AG20443 (cell line): ENCODE data around the gene MAPRE3.
A peak's percentile ranks its signal among the peaks of the same experiment; 100 is the strongest.

Experiments used
- DNase-seq: peaks from one replicate; pipeline ENCODE4 v3.0.0; 2012; ENCODE audit warnings: low spot score, mixed read lengths

Gene MAPRE3

DNA sequence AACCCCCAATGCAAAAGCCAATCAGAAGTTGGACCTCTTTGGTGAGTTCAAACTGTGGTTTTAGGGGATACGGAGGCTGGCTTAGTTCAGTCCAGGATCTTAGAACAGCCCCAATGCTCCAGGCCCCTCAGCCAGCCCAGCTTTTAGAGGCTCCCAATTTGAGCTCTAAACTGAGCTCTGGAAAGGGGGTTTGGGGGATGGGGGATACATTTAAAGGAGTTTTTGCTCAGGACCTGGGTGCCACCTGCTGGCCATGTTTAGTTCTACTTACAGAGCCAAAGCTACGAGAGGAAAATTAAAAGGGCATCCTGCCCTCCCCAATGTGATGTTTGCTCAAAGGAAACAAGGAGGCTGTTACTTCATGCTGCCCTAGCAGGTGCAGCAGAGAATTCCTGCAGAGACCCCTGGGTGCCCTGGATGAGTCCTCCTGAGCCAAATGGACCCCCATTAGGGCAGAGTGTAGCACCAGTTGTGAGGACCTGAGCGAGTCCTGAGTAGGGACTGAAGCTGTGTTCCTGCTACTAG is 46.4 kb downstream of the MAPRE3 start:
- DNase-seq: peak; percentile 78

DNA sequence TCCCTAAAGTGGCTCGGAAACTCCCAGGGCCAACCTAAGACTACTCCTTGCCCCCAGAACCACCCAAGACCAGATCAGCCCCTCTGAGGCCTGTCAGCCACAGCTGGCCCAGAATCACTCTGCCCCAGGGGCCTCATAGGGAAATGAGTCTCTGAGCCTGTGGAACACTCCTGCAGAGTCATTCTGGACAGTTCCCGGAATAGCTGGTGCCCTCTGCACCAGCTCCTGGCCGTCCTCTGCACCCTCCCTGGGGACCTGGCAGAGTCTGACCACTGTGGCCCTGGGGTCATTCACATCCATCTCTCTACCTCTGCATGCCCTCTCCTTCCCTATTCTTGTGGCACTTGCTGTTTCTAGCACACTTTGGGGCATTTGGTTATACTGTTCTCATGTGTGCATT is 47.7 kb downstream of the MAPRE3 start:
- DNase-seq: no peak

GRCh38 chr2:27019459-27019858 is 49.0 kb downstream of the MAPRE3 start:
- DNase-seq: no peak

GRCh38 chr2:27019931-27020855 is 49.8 kb downstream of the MAPRE3 start:
- no peak for DNase-seq

- DNase-seq: peak; percentile 56
Observed at GRCh38 chr2:27021253-27022049, 51.0 kb downstream of the MAPRE3 start.

GRCh38 chr2:27023740-27024139 is 53.3 kb downstream of the MAPRE3 start:
- DNase-seq: no peak

DNA sequence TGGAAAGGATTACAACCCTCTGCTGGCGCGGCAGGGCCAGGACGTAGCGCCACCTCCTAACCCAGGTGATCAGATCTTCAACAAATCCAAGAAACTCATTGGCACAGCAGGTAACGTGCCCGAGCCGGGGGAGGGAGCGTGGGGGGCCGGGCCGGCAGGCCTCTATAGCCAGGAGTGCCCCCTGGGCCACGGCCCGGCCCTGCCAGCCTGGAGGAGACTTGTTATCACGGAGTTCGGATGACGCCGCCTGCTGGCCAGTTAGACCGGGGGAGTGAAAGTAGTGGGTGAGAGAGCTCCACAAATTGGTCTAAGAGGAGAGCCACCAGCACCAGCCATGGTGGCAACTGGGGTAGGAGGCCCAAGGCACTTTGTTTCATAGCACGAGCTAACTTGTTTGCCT is 53.8 kb downstream of the MAPRE3 start:
- no peak for DNase-seq

GRCh38 chr2:27024812-27025211 is 54.4 kb downstream of the MAPRE3 start:
- no peak for DNase-seq

GRCh38 chr2:27025281-27025800 is 54.9 kb downstream of the MAPRE3 start:
- no peak for DNase-seq

- DNase-seq: no peak
Observed at GRCh38 chr2:27025861-27026851, 55.7 kb downstream of the MAPRE3 start.

GRCh38 chr2:27027211-27027651 is 56.8 kb downstream of the MAPRE3 start:
- no peak for DNase-seq

DNA sequence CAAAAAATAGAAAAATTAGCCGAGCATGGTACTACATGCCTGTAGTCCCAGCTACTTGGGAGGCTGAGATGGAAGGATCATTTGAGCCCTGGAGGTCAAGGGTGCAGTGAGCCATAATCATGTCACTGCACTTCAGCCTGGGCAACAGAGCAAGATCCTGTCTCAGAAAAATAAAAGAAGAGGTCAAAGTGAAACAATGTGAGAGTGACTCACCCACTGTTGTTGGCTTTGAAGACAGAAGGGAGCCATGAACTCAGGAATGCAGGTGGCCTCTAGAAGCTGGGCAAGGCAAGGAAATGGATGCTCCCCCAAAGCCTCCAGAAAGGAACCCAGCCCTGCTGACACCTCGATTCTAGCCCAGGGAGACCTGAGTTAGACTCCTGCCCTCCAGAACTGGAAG is 58.6 kb downstream of the MAPRE3 start:
- no peak for DNase-seq

DNA sequence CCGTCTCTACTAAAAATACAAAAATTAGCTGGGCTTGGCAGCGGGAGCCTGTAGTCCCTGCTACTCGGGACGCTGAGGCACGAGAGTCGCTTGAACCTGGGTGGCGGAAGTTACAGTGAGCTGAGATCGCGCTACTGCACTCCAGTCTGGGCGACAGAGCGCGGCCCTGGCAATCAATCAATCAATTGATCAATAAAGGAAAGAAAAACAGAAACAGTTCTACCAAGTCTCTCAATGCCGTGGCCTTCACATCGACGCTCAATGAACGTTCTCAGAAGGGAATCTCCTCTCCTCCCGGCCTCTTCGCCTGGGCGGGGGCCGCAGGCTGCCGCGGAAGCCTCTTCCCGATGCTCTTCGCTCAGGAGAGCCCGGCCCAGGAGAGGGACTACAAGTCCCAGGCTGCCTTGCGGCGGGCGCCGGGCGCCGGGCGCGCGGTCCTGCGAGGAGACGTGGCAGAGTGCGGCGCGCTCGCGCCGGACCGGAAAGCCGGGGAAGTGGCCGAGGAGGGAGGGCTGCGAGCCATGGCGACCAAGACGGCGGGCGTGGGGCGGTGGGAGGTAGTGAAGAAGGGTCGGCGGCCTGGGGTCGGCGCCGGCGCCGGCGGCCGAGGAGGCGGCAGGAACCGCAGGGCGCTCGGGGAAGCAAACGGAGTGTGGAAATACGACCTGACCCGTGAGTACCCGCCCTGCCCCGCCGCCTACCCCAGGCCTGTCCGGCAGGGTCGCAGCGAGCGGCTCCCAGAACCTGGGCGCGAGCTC is 62.2 kb downstream of the MAPRE3 start, which contains the start of gene TMEM214:
TMEM214 (plus strand) TSS at position 471 of the 758 bp plus-strand sequence; CDS start at position 522, 51 bp downstream.
- peak; percentile 97 for DNase-seq

DNA sequence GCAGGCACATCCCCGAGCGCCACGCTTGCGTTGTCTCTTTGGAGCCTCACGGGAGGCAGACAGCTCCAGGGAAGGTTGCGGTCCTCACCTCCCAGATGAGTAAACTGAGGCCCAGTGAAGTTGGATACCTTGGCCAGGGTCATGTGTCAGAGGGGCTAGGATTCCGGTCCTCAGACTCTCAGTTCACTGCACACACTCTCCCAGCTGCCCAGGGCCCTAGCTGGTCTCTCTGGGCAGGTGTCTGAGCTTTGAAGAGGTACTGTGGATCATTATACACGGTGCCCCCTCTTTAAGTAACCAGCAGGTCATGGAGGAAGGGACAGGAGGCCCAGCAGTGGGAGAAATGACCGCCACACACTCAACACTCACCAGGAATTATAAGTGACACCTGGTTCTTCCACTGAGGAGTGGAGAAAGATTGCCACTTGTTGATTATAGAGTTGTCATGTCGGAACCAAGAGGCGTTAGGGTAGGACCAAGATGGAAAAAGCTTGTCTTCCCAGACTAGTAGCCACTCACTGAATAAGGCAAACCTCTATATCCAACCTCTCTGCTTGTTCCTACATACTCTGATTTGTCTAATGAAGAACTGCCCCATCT is 62.9 kb downstream of the MAPRE3 start:
- no peak for DNase-seq

DNA sequence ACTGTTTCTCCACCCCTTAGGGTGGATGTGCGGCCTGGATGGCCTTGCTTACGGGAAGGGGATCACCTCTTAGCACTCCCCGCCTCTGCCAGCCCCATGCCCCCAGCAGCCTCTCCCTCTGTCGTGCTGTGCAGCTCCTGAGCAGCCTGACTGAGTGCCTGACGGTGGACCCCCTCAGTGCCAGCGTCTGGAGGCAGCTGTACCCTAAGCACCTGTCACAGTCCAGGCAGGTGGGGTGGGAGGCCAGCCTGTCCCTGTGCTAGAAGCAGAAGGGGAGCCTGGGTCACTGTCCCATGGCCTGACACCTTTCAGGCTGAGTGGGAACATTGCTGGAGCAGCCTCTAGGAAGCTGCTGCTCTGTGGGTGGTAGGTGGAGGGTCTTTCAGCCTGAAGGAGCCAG is 67.6 kb downstream of the MAPRE3 start:
- DNase-seq: no peak

DNA sequence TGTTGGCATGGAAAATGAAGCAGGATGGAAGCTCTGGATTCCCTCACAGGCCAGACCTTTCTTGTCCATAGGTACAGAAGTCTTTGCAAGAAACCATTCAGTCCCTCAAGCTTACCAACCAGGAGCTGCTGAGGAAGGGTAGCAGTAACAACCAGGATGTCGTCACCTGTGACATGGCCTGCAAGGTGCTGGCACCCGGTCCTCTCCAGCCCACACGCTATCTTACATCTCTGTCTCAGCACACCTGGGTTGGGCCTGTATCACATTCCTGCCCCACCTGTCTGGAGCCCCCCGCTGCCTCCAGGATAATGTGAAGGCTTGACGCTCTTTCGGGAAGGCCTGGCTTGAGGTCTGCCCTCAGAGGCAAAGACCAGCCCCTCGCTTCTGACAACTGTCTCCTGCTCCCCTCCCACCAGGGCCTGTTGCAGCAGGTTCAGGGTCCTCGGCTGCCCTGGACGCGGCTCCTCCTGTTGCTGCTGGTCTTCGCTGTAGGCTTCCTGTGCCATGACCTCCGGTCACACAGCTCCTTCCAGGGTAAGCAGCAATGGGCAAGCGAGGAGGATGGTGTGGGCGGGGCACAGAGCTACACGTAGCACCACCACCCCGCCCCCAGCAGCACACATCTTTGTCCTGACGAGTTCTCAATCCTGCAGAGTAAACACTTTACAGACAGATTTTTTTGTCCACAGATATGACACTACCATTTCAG is 68.3 kb downstream of the MAPRE3 start:
- no peak for DNase-seq

DNA sequence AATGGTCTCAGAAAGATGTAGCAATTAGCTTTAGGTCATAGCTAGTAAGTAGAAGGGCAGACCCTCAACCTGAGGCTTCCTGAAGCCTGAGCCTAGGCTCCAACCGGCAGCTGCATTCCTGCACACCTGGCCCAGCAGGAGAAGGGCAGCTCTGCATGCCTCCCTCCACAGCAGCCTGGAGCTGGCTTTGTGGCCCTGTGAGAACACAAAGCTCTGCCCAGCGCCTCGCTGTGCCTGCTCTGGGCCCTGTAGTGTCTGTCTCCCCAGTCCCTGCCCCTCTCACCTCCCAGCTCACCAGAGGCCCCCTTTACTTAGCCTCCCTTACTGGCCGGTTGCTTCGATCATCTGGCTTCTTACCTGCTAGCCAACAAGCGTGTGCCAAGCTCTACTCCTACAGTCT is 69.0 kb downstream of the MAPRE3 start:
- no peak for DNase-seq

DNA sequence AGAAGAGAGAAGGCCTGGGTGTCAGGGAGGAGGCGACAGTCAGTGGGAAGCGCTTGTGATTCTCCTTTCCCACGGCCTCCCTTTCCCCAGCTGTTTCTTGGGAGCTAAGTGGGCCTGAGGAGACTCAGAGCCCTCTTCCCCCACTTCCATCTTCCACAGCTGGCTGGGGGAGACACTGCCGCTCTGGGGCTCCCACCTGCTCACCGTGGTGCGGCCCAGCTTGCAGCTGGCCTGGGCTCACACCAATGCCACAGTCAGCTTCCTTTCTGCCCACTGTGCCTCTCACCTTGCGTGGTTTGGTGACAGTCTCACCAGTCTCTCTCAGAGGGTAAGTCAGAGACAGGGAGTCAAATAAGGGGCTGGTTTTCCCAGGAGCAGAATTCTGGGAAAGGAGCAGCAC is 69.4 kb downstream of the MAPRE3 start:
- DNase-seq: no peak

GRCh38 chr2:27040282-27040681 is 69.8 kb downstream of the MAPRE3 start:
- no peak for DNase-seq
